ENCODE results near the gene GLS. TPM values are rescaled to one million over a fixed set of nuclear protein-coding genes. Genes with fewer than 3 reads are reported as not detected.

Gene GLS
- polyA plus RNA-seq, 10 donors, result 55.9 to 92.3 (median 63.8) TPM

DNA sequence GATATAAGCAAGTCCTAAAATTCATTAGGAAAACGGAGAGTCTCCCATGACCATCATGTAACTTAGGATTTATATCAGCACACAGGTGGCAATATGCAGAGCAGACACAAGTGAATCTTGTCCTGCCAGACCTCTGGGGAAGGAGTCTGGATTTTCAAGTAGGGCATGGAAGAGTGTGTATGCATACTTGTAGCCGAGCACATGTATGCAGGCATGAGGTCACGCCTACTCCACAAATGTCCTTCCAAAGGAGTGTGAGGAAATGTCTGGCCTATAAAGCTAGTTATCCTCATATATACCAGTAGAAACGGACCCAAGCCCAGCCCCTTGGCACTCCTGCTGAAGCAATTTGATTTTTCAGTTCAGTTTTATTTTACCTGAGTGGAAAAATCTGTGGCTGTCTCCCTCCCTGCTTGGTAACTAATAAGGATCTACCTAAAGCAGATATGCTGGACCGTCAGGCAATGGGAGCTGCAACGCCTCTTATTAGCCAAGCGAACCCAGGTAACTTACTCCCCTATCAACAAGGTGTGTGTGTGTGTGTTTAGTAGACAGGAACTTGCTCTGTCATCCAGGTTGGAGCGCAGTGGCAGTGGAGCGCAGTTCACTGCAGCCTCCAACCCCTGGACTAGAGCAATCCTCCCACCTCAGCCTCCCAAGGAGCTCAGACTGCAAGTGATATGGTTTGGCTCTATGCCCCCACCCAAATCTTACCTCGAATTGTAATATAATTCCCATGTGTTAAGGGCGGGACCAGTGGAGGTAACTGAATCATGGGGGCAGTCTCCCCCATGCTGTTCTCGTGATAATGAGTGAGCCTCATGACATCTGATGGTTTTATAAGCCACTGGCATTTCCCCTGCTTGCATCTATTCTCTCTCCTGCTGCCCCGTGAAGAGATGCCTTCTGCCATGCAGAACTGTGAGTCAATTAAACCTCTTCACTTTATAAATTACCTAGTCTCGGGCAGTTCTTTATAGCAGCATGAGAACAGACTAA lies 130.6 kb downstream of the GLS start:
- DNase-seq, result no peak

DNA sequence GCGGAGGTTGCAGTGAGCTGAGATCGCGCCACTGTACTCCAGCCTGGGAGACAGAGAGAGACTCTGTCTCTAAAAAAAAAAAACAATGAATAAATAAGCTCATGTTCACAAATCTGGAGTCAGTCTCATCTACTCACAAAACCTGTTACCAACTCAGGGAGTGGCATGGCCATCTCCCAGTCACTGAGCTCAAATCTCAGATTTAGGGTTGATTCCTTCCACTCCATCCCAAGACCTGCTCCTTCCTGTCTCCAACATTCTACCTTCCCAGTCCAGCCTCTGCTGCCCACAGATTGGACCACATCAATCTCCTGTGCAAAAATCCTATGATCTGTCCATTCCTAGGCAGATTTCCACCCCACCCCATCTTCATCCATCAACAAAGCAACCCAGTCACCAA lies 131.7 kb downstream of the GLS start:
- DNase-seq, result no peak

DNA sequence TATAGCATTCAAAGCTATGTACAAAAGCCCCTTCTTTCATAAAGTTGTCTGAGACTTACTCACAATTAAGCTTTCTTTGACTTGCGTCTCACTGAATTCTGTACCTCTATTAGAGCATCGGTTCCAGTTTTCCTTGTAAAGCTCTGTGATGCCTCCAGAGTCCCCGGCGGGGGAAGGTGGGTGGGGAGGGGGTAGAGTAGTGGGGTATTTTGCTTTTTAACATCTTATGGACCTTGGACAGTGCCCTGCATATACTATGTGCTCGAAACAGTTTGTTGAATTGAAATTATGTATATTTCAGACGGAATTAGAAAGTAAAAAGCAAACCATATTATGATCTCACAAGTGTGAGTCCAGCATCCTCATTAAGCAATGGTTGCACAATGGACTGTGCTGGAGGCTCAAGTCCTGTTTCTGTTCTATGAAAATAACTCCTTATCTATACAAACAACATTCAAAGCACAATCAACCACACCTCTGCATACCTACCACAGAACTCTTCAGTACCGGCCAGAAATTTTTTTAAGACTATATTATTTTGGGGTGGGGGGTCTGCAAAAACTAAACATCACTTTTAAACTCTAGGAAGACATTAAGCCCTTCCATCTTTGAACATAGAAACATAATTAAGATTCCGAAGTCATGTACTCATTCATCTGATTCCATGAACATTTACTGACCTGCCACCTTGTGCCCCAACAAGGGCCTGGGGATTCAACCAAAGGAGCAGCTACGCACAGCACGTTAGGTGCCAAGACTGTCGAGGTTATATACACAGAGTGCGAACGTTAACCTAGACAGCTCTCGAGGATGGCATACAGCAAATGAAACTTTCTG lies 132.4 kb downstream of the GLS start:
- DNase-seq, result peak in 1 of 3 donors; percentile 25

DNA sequence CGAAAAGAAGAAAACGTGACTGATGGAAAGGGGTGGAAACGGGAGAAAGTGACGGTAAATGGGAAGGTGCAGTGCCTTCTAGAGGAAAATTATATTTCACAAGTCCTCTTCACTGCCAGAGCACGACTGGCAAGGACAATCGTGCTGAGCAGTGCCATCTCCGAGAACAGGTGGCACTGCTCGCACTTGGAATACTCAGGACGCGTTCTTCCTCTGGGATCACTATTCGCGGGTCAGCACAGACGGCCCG lies 133.0 kb downstream of the GLS start:
- no peak for DNase-seq

DNA sequence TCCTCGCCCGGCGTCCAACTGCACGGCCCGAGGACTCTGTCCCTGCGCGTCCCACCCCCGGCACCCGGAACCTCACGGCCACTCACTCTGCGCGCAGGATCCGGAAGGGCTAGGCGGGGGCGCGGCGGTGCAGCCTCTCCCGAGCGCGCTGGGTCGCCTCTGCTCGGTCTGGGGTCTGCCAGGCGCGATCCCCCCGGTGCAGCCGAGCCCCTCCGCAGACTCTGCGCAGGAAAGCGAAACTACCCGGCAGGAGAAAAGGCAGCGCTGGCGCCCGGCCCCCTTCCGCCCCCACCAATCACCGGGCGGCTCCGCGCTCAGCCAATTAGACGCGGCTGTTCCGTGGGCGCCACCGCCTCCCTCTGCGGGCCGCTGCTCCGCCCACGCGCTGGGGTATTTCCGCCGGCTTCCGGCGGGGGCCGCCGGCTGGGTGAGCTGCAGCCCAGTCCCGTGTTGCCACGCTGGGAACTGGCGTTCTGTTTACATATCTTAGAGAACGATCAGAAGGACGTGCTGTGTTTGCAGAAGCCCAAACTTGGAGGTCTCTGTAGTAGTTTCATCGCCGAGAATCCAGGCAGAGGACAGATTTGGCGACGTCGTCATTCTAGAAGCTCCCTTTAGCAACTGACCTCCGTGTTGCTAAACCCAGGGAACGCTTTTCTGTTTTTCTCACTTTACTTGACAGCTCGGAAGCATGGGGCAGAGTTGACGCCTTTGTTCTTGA lies 133.5 kb downstream of the GLS start, which contains the start of gene STAT1:
TSS of gene STAT1 (minus strand) at position 240 of the 721 bp plus-strand sequence. CDS start 4,168 bp downstream, outside the sequence.
- peak; percentile 94 to 98 (median 95) for DNase-seq

DNA sequence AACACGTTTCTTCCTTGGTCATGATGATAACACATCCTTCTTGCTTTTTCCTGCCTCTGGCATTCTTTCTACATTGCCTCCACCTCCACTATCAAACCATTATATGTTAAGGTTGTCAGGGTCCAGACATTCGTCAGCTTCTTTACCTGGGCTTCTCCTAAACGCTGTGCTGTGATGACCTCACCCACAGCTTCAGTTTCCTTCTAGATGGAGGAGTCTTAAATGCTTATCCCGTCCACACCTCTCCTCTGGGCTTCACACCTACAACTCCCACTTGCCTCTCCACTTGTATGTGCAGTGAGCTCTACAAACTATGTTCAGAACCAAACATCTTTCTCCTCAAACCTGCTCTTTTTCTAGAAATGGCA lies 134.0 kb downstream of the GLS start:
- DNase-seq, result no peak

Other genes starting within 250 kb of the GLS start
- 10 to 100 TPM; 45.3 to 74.8 (median 63.0) TPM for gene NAB1, start 231.7 kb upstream of the GLS start, polyA plus RNA-seq (ENCODE audit: insufficient read length in 10 of 10)
- gene STAT1, start 133.3 kb downstream of the GLS start, polyA plus RNA-seq (ENCODE audit: insufficient read length in 10 of 10), result 10 to 100 TPM; 26.0 to 41.0 (median 35.8) TPM

Data from muscle of back (tissue), 11 donors.